Mesothelial cell of epicardium (in vitro differentiated cells): ENCODE results near the gene UBB. TPM values are rescaled to one million over a fixed set of nuclear protein-coding genes. Genes with fewer than 3 reads are reported as not detected.

Experiments used
- DNase-seq, 2 experiments: peaks; one replicate each; pipeline ENCODE4 v3.0.0; 2021; ENCODE audit warnings: low spot score in 2 of 2; ENCODE audit not compliant: unreplicated experiment in 2 of 2
- H3K27ac Mint-ChIP-seq: 2 replicates; pipeline ENCODE4 v1.8.0; 2021; ENCODE audit warnings: mixed read lengths
- H3K27me3 Mint-ChIP-seq: 2 replicates; pipeline ENCODE4 v1.8.0; 2021; ENCODE audit warnings: low read depth, mixed read lengths
- H3K36me3 Mint-ChIP-seq: 2 replicates; pipeline ENCODE4 v1.8.0; 2021; ENCODE audit warnings: mixed read lengths
- H3K4me1 Mint-ChIP-seq: 2 replicates; pipeline ENCODE4 v1.8.0; 2021; ENCODE audit warnings: mixed read lengths
- H3K4me3 Mint-ChIP-seq: 2 replicates; pipeline ENCODE4 v1.8.0; 2021; ENCODE audit warnings: mild to moderate bottlenecking, moderate library complexity, mixed read lengths
- H3K9me3 Mint-ChIP-seq: 2 replicates; pipeline ENCODE4 v1.8.0; 2021; ENCODE audit warnings: mixed read lengths
- total RNA-seq: library from RNA; stranded (reverse); gene quantifications from 3 replicates; pipeline ENCODE4 v1.2.1, GENCODE V29; 2021
- TF ChIP-seq, protein P1 (sequence below): fragments of 200-600 bp; sonication (generic); IDR thresholded peaks from one replicate; pipeline ENCODE4 v1.5.0; 2021; ENCODE audit warnings: antibody characterized with exemption; ENCODE audit not compliant: unreplicated experiment

The UBB gene
- total RNA-seq, 1 donor from 2014 or later = 1,270 TPM

DNA sequence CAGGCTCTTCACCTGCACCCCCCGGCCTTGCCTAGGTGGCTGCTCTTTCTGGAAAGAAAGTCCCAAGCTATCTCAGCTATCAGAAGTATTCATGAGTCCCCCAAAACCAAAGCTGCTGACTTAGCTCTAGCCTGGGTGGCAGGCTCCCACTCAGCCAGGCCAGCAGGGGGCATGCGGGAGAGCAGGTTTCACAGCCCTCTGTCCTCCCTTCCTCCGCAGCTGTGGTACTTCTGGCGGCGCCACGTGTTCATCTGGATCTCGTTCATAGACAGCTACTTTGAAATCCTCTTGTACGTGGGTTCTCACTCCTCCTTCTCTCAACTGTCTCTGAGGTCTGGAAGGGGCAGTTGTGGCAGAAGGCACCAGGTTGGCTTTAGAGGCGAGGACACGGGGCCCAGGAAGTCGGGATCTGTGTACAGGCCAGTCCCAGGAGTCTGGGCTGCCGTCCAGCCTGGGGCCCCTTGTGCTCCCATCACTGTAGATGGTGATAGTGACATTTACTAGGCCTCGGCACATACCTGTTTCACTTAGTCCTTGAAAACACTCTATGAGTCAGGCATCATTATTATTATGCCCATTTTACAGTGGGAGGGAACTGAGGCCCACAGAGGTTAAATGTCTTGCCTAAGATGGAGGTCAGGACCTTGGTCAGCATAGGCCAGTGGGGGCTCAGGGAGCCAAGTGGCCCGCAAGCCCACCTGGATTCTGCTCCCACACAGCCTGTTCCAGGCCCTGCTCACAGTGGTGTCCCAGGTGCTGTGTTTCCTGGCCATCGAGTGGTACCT lies 47.4 kb downstream of the UBB start:
- H3K27ac Mint-ChIP-seq = no peak overlapping the region
- DNase-seq = peak; percentile 48 to 63
- TF ChIP-seq, protein P1, sequence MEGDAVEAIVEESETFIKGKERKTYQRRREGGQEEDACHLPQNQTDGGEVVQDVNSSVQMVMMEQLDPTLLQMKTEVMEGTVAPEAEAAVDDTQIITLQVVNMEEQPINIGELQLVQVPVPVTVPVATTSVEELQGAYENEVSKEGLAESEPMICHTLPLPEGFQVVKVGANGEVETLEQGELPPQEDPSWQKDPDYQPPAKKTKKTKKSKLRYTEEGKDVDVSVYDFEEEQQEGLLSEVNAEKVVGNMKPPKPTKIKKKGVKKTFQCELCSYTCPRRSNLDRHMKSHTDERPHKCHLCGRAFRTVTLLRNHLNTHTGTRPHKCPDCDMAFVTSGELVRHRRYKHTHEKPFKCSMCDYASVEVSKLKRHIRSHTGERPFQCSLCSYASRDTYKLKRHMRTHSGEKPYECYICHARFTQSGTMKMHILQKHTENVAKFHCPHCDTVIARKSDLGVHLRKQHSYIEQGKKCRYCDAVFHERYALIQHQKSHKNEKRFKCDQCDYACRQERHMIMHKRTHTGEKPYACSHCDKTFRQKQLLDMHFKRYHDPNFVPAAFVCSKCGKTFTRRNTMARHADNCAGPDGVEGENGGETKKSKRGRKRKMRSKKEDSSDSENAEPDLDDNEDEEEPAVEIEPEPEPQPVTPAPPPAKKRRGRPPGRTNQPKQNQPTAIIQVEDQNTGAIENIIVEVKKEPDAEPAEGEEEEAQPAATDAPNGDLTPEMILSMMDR = peak; percentile 55
- H3K4me1 Mint-ChIP-seq = no peaks in the 10 kb centered on the region
- H3K4me3 Mint-ChIP-seq = no peak overlapping the region
- H3K36me3 Mint-ChIP-seq = no peaks in the 10 kb centered on the region
- no peaks in the 10 kb centered on the region for H3K27me3 Mint-ChIP-seq
- no peaks in the 10 kb centered on the region for H3K9me3 Mint-ChIP-seq

DNA sequence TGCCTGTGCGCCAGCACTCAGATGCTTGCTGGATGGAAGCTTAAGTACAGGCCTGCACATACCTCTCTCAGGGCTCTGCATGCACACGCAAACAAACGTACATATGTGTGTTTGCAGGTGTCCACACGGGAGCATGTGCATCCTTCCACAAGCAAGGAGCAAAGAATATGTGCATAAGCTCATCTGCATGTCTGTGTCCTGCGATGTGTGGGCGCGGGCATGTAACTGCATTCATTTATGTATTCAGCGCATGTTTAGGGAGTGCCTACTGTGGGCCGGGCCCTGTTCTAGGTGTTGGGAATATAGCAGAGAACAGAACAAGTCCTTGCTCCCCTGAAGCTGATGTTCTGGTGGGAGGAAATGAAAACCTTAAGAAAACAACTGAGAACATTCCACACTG lies 48.2 kb downstream of the UBB start:
- Mint-ChIP-seq H3K4me1 (no peaks in the 10 kb centered on the region), H3K27ac (no peak overlapping the region), H3K9me3 (no peaks in the 10 kb centered on the region), H3K36me3 (no peaks in the 10 kb centered on the region), H3K27me3 (no peaks in the 10 kb centered on the region), H3K4me3 (no peak overlapping the region)
- TF ChIP-seq, protein P1 = no peak
- DNase-seq = no peak

DNA sequence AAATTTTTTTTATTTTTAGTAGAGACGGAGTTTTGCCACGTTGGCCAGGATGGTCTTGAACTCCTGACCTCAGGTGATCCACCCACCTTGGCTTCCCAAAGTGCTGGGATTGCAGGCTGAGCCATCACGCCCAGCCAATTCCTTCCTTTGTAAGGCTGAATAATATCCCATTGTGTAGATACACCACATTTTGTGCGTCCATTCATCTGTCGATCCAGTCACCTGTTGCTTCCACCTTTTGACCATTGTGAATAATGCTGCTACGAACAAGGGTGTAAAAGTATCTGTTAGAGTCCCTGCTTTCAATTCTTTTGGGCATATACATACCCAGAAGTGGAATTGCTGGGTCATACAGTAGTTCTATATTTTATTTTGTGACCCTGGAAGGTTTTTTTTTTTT lies 49.8 kb downstream of the UBB start:
- TF ChIP-seq, protein P1 = no peak
- Mint-ChIP-seq H3K9me3 (no peaks in the 10 kb centered on the region), H3K27me3 (no peaks in the 10 kb centered on the region)

DNA sequence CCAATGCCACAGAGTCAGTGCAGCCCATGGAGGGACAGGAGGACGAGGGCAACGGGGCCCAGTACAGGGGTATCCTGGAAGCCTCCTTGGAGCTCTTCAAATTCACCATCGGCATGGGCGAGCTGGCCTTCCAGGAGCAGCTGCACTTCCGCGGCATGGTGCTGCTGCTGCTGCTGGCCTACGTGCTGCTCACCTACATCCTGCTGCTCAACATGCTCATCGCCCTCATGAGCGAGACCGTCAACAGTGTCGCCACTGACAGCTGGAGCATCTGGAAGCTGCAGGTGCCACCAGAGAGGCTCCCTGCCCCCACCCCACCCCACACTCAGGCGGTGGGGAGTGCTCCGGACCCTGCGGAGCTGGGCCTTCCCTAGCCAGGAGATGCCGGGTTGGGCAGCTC lies 51.1 kb downstream of the UBB start:
- H3K9me3 Mint-ChIP-seq = no peaks in the 10 kb centered on the region
- no peak overlapping the region for H3K4me3 Mint-ChIP-seq
- TF ChIP-seq, protein P1 = no peak
- H3K36me3 Mint-ChIP-seq = no peaks in the 10 kb centered on the region
- DNase-seq = no peak
- H3K4me1 Mint-ChIP-seq = no peaks in the 10 kb centered on the region
- H3K27ac Mint-ChIP-seq = no peak overlapping the region
- no peaks in the 10 kb centered on the region for H3K27me3 Mint-ChIP-seq

More for the DNA sequence above, 49.8 kb downstream of the UBB start:
- no peaks in the 10 kb centered on the region for H3K4me1 Mint-ChIP-seq
- no peaks in the 10 kb centered on the region for H3K36me3 Mint-ChIP-seq
- no peak overlapping the region for H3K27ac Mint-ChIP-seq
- no peak for DNase-seq
- H3K4me3 Mint-ChIP-seq = no peak overlapping the region

Other genes with a start within 250 kb of the UBB start
- 130 to 142 TPM (median 135 TPM) in 3 replicates for gene NCOR1, start 165.6 kb upstream of the UBB start, total RNA-seq
- gene PIGL, start 163.9 kb upstream of the UBB start, total RNA-seq = 62.4 to 69.4 TPM (median 64.2 TPM) in 3 replicates
- gene CENPV, start 27.6 kb upstream of the UBB start, total RNA-seq = 98.7 to 107 TPM (median 102 TPM) in 3 replicates
- gene TRPV2, start 34.5 kb downstream of the UBB start, total RNA-seq = 1.9 to 4.5 TPM (median 2.1 TPM) in 3 replicates
- gene LRRC75A, start 111.1 kb downstream of the UBB start, total RNA-seq = 4.0 to 4.5 TPM (median 4.3 TPM) in 3 replicates
- gene ZNF287, start 188.1 kb downstream of the UBB start, total RNA-seq = 11.5 to 13.9 TPM (median 13.3 TPM) in 3 replicates